Measurements from ENCODE around the gene BYSL.

BYSL gene

GRCh38 chr6:41931792-41932191 lies 10.5 kb downstream of the BYSL start:
- no peak for TF ChIP-seq CTCF (IDR thresholded peaks at IDR 0.05; ENCODE audit: control insufficient read depth, insufficient read depth, low read depth, low read length, missing control alignments)
- DNase-seq (ENCODE audit: low read depth), result no peak
- H3K4me3 ChIP-seq (ENCODE audit: control insufficient read depth, low read depth, low read length), result no peak overlapping the region

GRCh38 chr6:41932378-41932777 lies 11.1 kb downstream of the BYSL start:
- no peak overlapping the region for H3K4me3 ChIP-seq (ENCODE audit: control insufficient read depth, low read depth, low read length)
- DNase-seq (ENCODE audit: low read depth), result no peak
- no peak for TF ChIP-seq CTCF (IDR thresholded peaks at IDR 0.05; ENCODE audit: control insufficient read depth, insufficient read depth, low read depth, low read length, missing control alignments)

- TF ChIP-seq CTCF (IDR thresholded peaks at IDR 0.05; ENCODE audit: control insufficient read depth, insufficient read depth, low read depth, low read length, missing control alignments), result no peak
- H3K4me3 ChIP-seq (ENCODE audit: control insufficient read depth, low read depth, low read length), result no peak overlapping the region
- DNase-seq (ENCODE audit: low read depth), result no peak
These were observed 13.2 kb downstream of the BYSL start for GRCh38 chr6:41934278-41935192.

- no peak for DNase-seq (ENCODE audit: low read depth)
- no peak for TF ChIP-seq CTCF (IDR thresholded peaks at IDR 0.05; ENCODE audit: control insufficient read depth, insufficient read depth, low read depth, low read length, missing control alignments)
- H3K4me3 ChIP-seq (ENCODE audit: control insufficient read depth, low read depth, low read length), result no peak overlapping the region
These were observed 13.9 kb downstream of the BYSL start for GRCh38 chr6:41935193-41935574.

GRCh38 chr6:41935685-41936072 lies 14.4 kb downstream of the BYSL start:
- DNase-seq (ENCODE audit: low read depth), result no peak
- TF ChIP-seq CTCF (IDR thresholded peaks at IDR 0.05; ENCODE audit: control insufficient read depth, insufficient read depth, low read depth, low read length, missing control alignments), result no peak
- H3K4me3 ChIP-seq (ENCODE audit: control insufficient read depth, low read depth, low read length), result no peak overlapping the region

- H3K4me3 ChIP-seq (ENCODE audit: control insufficient read depth, low read depth, low read length), result no peak overlapping the region
- DNase-seq (ENCODE audit: low read depth), result peak; percentile 92
- TF ChIP-seq CTCF (IDR thresholded peaks at IDR 0.05; ENCODE audit: control insufficient read depth, insufficient read depth, low read depth, low read length, missing control alignments), result peak; percentile 91
These were observed 15.0 kb downstream of the BYSL start for GRCh38 chr6:41936073-41936837.
